SH-SY5Y (cell line): ENCODE data around the gene SPRR2A.

ENCODE experiments used
- GATA2 ChIP-seq: IDR thresholded peaks from 2 replicates; pipeline ENCODE4 v1.6.1; 2011; ENCODE audit warnings: mild to moderate bottlenecking, low read depth, low read length
- GATA3 ChIP-seq: IDR thresholded peaks from 2 replicates; pipeline ENCODE4 v1.6.1; 2011; ENCODE audit warnings: low read depth, mild to moderate bottlenecking, low read length, moderate library complexity

- TF ChIP-seq GATA2 (no peak), GATA3 (no peak)
Measured at GRCh38 chr1:153049211-153049610, 8.1 kb downstream of the SPRR2A start.
